Activated CD4-positive, alpha-beta memory T cell treated with anti-CD3 and anti-CD28 coated beads for 36 hours (primary cell): ENCODE results near the gene TNS3. TPM values are rescaled to one million over a fixed set of nuclear protein-coding genes. Genes with fewer than 3 reads are reported as not detected.

ENCODE experiments used
- CTCF ChIA-PET: fragments of 350-600 bp; sonication (Branson Sonifier 250); formaldehyde crosslinking; loops from one replicate; lab custom pipeline; 2021; ENCODE audit warnings: antibody characterized with exemption, inconsistent platforms; lab: Charles Lee
- POLR2A ChIA-PET: fragments of 350-600 bp; sonication (Branson Sonifier 250); formaldehyde crosslinking; loops from one replicate; lab custom pipeline; 2021; ENCODE audit warnings: antibody characterized with exemption; lab: Charles Lee
- DNase-seq: peaks from one replicate; pipeline ENCODE4 v3.0.0-alpha.2; 2020
- H3K27ac Mint-ChIP-seq: one replicate; pipeline ENCODE4 v1.8.0; 2021; ENCODE audit warnings: mixed read lengths
- H3K27me3 Mint-ChIP-seq: one replicate; pipeline ENCODE4 v1.8.0; 2021; ENCODE audit warnings: mixed read lengths
- H3K36me3 Mint-ChIP-seq: one replicate; pipeline ENCODE4 v1.8.0; 2021; ENCODE audit warnings: mixed read lengths
- H3K4me1 Mint-ChIP-seq: one replicate; pipeline ENCODE4 v1.8.0; 2021; ENCODE audit warnings: low read depth, mixed read lengths
- H3K4me3 Mint-ChIP-seq: one replicate; pipeline ENCODE4 v1.8.0; 2021; ENCODE audit warnings: mild to moderate bottlenecking, mixed read lengths
- H3K9me3 Mint-ChIP-seq: one replicate; pipeline ENCODE4 v1.8.0; 2021; ENCODE audit warnings: mixed read lengths
- intact Hi-C: fragments of 100-400 bp; cut with micrococcal nuclease; formaldehyde crosslinking; loops from one replicate; pipeline ENCODE4 v1.15.1; 2023
- total RNA-seq, 2 experiments: library from RNA; stranded (reverse); gene quantifications; one replicate each; pipeline ENCODE4 v1.2.3, GENCODE V29; 2021

Gene TNS3
- under 1 TPM; 0.15 to 0.31 TPM for total RNA-seq

- H3K9me3 Mint-ChIP-seq, result no peaks in the 10 kb centered on the region
- POLR2A ChIA-PET, result no interaction called here
- peaks cover 17% of the 10 kb centered on the region for H3K27me3 Mint-ChIP-seq
- H3K27ac Mint-ChIP-seq, result no peak within 1 kb of the TSS
- DNase-seq, result no peak
- CTCF ChIA-PET, result no interaction called here
- H3K36me3 Mint-ChIP-seq, result no peaks in the 10 kb centered on the region
- intact Hi-C loops, result no loop called here
- no peak within 1 kb of the TSS for H3K4me3 Mint-ChIP-seq
- H3K4me1 Mint-ChIP-seq, result no peaks in the 10 kb centered on the region
These were observed at the start of gene TNS3 for GRCh38 chr7:47581804-47582763. TNS3 (minus strand) TSS chr7:47582111; CDS start chr7:47439636, 142,475 bp downstream.

DNA sequence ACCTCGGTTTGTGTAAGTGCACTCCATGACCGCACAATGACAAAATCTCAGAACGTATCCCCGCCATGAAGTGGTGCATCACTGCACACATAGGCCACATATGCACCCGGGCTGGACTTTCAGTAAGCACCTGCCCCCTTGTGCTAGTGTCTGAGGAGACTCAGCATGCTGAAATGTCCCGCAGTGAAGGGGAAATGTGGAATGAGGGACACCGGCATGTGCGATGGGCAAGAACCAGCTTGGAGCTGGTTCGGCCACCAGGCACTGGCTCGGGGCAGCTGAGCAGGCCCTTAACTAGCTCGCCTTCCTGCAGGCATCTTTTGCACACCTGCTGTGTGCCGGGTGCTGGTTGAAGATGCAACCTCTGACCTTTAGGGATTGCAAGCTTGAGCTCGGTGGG, 49.8 kb upstream of the TNS3 start:
- CTCF ChIA-PET, result no interaction called here
- no peak overlapping the region for H3K4me3 Mint-ChIP-seq

DNA sequence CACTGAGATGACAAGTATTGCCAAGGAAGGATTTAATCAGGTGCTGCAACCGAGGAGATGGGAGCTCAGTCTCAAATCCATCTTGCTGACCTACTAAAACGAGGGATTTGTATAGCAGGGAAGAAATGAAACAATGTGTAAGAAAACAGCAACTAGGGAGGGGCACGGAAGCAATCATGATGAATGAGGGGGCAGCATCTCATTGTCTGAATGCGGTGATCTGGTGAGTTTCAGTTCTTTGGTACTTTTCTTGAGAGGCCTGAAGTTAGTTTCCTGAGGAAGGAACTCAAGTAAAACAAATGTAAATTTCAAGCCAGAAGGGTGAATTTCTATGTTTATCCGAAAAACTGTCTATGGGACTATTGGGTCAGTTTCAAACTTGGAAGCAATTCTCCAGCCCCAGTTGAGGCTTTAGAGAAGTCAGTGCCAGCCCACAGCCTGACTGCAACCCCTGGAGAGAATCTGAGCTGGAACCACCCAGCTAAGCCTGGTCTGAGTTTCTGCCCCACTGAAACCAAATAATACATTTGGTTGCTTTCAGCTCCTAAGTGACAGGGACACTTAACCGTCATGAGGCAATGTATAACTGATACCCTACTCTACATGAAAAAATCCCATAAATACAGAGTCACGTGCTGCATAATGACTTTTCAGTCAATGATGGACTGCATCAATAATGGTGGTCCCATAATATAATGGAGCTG, 45.8 kb upstream of the TNS3 start:
- Mint-ChIP-seq H3K27ac (no peak overlapping the region), H3K36me3 (no peaks in the 10 kb centered on the region)
- POLR2A ChIA-PET, result no interaction called here

More for the DNA sequence above, 49.8 kb upstream of the TNS3 start:
- Mint-ChIP-seq H3K27me3 (no peaks in the 10 kb centered on the region), H3K4me1 (no peaks in the 10 kb centered on the region), H3K36me3 (no peaks in the 10 kb centered on the region), H3K27ac (no peak overlapping the region), H3K9me3 (no peaks in the 10 kb centered on the region)
- intact Hi-C loops, result no loop called here
- POLR2A ChIA-PET, result no interaction called here
- no peak for DNase-seq

GRCh38 chr7:47625861-47626715, 44.2 kb upstream of the TNS3 start:
- no peaks in the 10 kb centered on the region for H3K4me1 Mint-ChIP-seq
- H3K4me3 Mint-ChIP-seq, result no peak overlapping the region
- no peaks in the 10 kb centered on the region for H3K9me3 Mint-ChIP-seq
- ChIA-PET CTCF (no interaction called here), POLR2A (no interaction called here)
- no peaks in the 10 kb centered on the region for H3K27me3 Mint-ChIP-seq
- no peak overlapping the region for H3K27ac Mint-ChIP-seq
- no peaks in the 10 kb centered on the region for H3K36me3 Mint-ChIP-seq
- intact Hi-C loops, result no loop called here
- no peak for DNase-seq

More for the DNA sequence above, 45.8 kb upstream of the TNS3 start:
- H3K4me3 Mint-ChIP-seq, result no peak overlapping the region
- CTCF ChIA-PET, result no interaction called here
- no peak for DNase-seq
- no peaks in the 10 kb centered on the region for H3K27me3 Mint-ChIP-seq
- H3K9me3 Mint-ChIP-seq, result no peaks in the 10 kb centered on the region
- H3K4me1 Mint-ChIP-seq, result no peaks in the 10 kb centered on the region
- intact Hi-C loops, result no loop called here

DNA sequence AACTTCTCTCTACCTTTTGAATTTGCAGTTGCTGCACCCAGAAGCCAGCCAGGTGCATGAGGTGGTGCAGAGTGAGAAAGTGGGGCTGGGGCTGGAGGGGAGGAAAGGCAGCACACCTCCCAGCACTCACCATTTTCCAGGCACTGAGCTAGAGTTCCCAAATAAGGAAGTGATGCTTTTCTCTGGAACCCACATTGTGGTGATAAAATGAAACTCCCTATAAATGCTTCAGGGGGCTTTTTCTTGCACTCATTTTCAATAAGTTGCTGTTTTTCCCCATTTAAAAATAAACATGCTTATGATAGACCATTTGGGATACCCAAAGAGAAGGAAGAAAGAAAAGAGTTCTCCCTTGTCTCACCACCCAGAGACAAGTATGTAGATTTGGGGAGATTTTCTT, 42.8 kb upstream of the TNS3 start:
- Mint-ChIP-seq H3K36me3 (no peaks in the 10 kb centered on the region), H3K4me1 (no peaks in the 10 kb centered on the region), H3K4me3 (no peak overlapping the region), H3K27ac (no peak overlapping the region), H3K27me3 (no peaks in the 10 kb centered on the region), H3K9me3 (no peaks in the 10 kb centered on the region)
- intact Hi-C loops, result no loop called here
- no peak for DNase-seq
- ChIA-PET CTCF (no interaction called here), POLR2A (no interaction called here)

GRCh38 chr7:47622946-47623640, 41.2 kb upstream of the TNS3 start:
- Mint-ChIP-seq H3K27ac (no peak overlapping the region), H3K4me1 (no peaks in the 10 kb centered on the region)

DNA sequence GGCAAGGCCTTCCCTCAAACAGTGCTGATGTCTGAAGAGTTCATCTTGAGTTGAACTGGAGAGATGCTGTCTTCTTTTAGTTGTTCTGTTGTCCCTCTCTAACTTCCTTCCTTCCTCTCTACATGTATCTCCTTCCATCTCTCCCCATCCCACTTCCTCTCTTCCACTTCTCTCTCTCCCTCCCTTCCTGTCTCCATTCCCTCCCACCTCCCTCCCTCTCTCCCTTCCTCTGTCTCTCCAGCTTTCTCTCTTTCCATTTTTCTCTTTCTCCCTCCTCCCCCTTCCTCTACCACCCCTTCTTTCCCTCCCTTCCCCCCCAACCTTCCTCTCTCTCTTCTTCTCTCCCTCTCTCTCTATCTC, 40.7 kb upstream of the TNS3 start:
- H3K4me3 Mint-ChIP-seq, result no peak overlapping the region
- H3K9me3 Mint-ChIP-seq, result no peaks in the 10 kb centered on the region
- no peak for DNase-seq
- POLR2A ChIA-PET, result no interaction called here
- H3K27ac Mint-ChIP-seq, result no peak overlapping the region
- no peaks in the 10 kb centered on the region for H3K36me3 Mint-ChIP-seq
- intact Hi-C loops, result no loop called here
- no peaks in the 10 kb centered on the region for H3K4me1 Mint-ChIP-seq
- no peaks in the 10 kb centered on the region for H3K27me3 Mint-ChIP-seq
- CTCF ChIA-PET, result no interaction called here

More at GRCh38 chr7:47622946-47623640, 41.2 kb upstream of the TNS3 start:
- Mint-ChIP-seq H3K9me3 (no peaks in the 10 kb centered on the region), H3K4me3 (no peak overlapping the region), H3K36me3 (no peaks in the 10 kb centered on the region), H3K27me3 (no peaks in the 10 kb centered on the region)
- ChIA-PET POLR2A (no interaction called here), CTCF (no interaction called here)
- no peak for DNase-seq
- intact Hi-C loops, result no loop called here

GRCh38 chr7:47621979-47622561, 40.2 kb upstream of the TNS3 start:
- intact Hi-C loops, result no loop called here
- Mint-ChIP-seq H3K9me3 (no peaks in the 10 kb centered on the region), H3K27ac (no peak overlapping the region), H3K27me3 (no peaks in the 10 kb centered on the region), H3K36me3 (no peaks in the 10 kb centered on the region), H3K4me1 (no peaks in the 10 kb centered on the region), H3K4me3 (no peak overlapping the region)
- ChIA-PET POLR2A (no interaction called here), CTCF (no interaction called here)
- DNase-seq, result no peak

GRCh38 chr7:47621347-47621746, 39.4 kb upstream of the TNS3 start:
- POLR2A ChIA-PET, result no interaction called here
- no peaks in the 10 kb centered on the region for H3K4me1 Mint-ChIP-seq
- H3K27ac Mint-ChIP-seq, result no peak overlapping the region
- H3K9me3 Mint-ChIP-seq, result no peaks in the 10 kb centered on the region
- no peaks in the 10 kb centered on the region for H3K27me3 Mint-ChIP-seq
- intact Hi-C loops, result no loop called here
- CTCF ChIA-PET, result no interaction called here
- H3K4me3 Mint-ChIP-seq, result no peak overlapping the region
- no peaks in the 10 kb centered on the region for H3K36me3 Mint-ChIP-seq
- no peak for DNase-seq

DNA sequence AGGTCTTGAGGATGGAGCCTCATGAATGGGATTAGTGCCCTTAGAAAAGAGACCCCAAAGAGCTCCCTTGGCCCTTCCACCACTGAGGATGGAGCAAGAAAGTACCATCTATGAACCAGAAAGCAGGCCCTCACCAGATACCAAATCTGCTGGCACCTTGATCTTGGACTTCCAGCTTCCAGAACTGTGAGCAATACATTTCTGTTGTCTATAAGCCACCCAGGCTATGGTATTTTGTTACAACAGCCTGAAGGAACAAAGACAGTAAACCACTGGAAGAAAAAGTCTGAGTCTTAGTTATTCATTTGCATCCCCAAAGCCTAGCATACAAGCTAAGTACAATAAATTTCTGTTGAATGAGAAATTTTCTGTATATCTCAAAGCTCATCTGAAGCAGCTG, 37.9 kb upstream of the TNS3 start:
- no peaks in the 10 kb centered on the region for H3K9me3 Mint-ChIP-seq
- intact Hi-C loops, result no loop called here
- no peak overlapping the region for H3K4me3 Mint-ChIP-seq
- DNase-seq, result no peak
- H3K27me3 Mint-ChIP-seq, result no peaks in the 10 kb centered on the region
- no peaks in the 10 kb centered on the region for H3K36me3 Mint-ChIP-seq
- H3K4me1 Mint-ChIP-seq, result no peaks in the 10 kb centered on the region
- no peak overlapping the region for H3K27ac Mint-ChIP-seq
- CTCF ChIA-PET, result no interaction called here
- POLR2A ChIA-PET, result no interaction called here

- H3K4me3 Mint-ChIP-seq, result no peak overlapping the region
- ChIA-PET POLR2A (no interaction called here), CTCF (no interaction called here)
- no peaks in the 10 kb centered on the region for H3K9me3 Mint-ChIP-seq
- H3K27ac Mint-ChIP-seq, result no peak overlapping the region
- no peak for DNase-seq
- intact Hi-C loops, result no loop called here
- no peaks in the 10 kb centered on the region for H3K4me1 Mint-ChIP-seq
- H3K36me3 Mint-ChIP-seq, result no peaks in the 10 kb centered on the region
- no peaks in the 10 kb centered on the region for H3K27me3 Mint-ChIP-seq
These were observed 35.2 kb upstream of the TNS3 start for GRCh38 chr7:47617131-47617530.
